GM21717 (cell line): ENCODE data around the gene RASL12.
A peak's percentile ranks its signal among the peaks of the same experiment; 100 is the strongest.
"Not testable (repeated sequence)": the region's sequence is repeated elsewhere in the genome, so short reads cannot be mapped to it uniquely, and the experiment has no call there.

Source experiments
- ATAC-seq: cut with Tn5 transposase; IDR thresholded peaks from one replicate; pipeline ENCODE4 v1.9.1; 2021; ENCODE audit warnings: mild to moderate bottlenecking, moderate library complexity; ENCODE audit not compliant: unreplicated experiment

The RASL12 gene

DNA sequence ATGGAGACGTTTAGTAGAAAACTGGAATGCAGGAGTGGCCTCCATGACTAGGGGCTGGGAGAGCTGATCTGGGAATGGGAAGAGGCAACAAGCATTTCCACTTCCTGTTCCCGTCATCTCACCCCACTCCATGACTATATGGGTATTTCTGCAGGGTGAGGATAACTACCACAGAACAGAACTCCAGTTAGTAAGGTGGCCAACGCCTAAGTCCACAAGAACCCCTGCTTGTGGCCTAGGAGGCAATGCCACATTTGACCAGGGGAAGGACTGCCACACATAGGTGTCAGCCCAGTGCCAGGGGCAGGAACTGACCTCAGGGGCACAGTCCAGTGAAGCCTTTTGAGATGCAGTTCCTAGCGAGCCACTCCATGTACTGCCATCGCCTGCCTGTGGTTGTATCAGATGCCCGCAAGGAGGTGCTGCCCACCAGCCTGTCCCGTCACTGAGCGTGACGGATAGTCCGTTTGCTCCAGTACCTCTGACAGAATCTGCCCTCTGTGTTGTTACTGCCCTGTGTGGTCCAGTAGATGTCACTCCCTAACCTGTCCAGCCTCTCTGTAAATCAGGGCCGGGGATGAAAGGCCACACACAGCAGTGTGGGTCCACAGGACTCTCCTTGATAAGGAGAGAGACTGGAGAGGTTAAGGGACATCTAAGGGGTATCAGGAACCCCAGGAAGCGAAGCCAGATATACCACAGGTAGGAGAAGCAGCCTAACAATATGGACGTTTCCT, 34.8 kb downstream of the RASL12 start:
- no peak for ATAC-seq

DNA sequence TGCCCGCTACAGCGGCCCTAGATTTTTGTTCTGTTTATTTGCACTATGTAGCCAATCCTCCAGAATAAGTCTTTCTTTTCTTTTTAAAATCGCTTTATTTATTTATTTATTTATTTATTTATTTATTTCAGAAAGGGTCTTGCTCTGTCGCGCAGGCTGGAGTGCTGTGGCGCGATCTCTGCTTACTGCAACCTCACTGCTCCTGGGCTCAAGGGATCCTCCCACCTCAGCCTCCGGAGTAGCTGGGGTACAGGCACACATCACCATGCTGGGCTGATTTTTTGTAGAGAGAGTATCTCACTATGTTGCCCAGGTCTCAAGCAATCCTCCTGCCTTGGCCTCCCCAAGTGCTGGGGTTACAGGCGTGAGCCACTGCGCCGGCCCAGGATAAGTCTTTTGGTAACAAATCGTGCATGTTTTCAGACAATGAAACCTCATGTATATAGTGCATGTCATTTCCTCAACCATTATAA, 38.0 kb downstream of the RASL12 start:
- ATAC-seq, result no peak

- peak; percentile 56 for ATAC-seq
Observed at GRCh38 chr15:65028921-65029735, 38.7 kb downstream of the RASL12 start, which contains the start of gene MTFMT. Gene MTFMT, minus strand, starts transcription at chr15:65029639. Its CDS starts 26 bp downstream, at chr15:65029613.

DNA sequence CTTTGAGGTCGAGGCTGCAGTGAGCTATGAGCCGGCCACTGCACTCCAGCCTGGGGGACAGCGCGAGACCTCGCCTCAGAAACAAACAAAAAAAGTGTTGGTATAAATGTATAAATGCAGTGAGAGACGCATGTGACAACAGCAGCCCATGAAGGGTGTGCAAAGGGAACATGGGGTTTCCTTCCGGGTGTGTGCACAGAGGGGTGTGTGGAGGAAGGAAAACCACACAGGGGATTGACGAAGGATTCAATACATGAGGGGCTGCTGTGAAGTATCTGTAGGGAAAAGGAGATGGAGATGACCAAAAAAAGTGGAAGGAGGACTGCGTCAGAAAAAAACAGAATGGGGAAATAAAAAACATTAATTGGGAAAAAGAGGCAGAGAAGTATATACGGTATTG, 39.5 kb downstream of the RASL12 start:
- ATAC-seq, result no peak

- no peak for ATAC-seq
Observed at GRCh38 chr15:65027593-65027992, 40.2 kb downstream of the RASL12 start.

DNA sequence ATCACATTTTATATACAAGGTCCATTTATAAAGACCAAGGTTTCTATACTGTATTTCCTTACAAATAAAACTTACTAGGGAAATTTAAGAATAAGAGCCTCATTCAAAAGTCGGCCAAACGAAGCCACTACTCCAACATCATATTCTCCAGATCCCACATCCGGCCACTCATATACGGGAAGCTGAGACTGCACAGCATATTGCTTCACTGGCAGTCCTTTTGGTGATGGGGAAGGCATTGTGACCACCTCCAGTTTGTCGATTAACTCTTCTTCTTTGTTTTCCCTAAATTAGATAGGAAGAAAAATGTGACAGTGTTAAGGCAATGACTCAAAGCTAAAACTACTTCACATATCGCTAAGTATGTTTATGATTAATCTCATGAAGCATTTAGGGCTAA, 41.0 kb downstream of the RASL12 start:
- no peak for ATAC-seq

- no peak for ATAC-seq
Observed at GRCh38 chr15:65021488-65021887, 46.3 kb downstream of the RASL12 start.

GRCh38 chr15:65020419-65020818, 47.4 kb downstream of the RASL12 start:
- ATAC-seq, result no peak

DNA sequence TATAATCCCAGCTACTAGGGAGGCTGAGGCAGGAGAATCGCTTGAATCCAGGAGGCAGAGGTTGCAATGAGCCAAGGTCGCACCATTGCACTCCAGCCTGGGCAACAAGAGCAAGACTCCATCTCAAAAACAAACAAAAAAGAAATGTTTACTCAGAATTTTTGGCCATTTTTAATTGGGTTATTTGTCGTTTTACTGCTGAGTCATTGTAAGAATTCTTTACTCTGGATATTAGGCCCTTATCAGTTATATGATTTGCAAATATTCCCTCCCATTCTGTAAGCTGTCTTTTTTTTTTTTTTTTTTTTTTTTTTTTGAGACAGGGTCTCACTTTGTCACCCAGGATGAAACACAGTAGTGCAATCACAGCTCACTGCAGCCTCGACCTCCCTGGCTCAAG, 56.6 kb downstream of the RASL12 start:
- not testable (repeated sequence) for ATAC-seq

DNA sequence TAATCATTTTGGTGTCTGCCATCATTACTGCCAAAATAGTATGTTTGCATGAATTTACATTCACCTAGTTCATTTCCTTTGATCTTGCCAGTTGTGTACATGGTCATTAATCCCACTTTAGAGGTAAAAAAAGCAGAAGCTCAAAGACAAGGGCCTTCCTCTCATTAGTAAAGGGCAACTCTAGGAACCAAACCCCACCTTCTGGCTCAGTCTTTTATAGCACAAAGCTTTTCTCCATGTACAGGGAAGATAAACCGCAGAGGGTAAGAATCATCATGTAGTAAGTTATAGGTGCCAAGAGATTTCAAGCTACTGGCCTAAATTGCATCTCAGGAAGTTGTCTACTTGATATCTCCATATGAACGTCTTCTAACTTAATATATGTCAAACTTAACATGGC, 58.8 kb downstream of the RASL12 start:
- no peak for ATAC-seq

DNA sequence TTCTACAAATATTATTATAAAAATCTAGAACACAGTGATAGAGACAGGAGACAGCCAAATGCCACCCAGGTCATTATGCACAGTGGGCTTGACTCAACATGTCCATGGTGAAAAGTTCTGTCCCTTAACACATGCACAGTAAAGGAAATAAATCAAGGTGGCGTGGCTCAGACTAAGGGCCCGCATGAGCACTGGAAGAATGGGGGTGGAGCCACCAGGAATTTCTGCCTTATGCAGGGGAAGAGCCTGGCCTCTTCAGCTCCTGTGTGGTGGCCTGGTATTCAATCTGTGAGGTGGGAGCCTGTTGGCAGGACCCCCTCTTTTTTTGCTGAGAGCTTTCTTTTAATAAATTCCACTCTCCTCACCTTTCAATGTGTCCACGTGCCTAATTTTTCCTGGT, 60.9 kb downstream of the RASL12 start:
- no peak for ATAC-seq

GRCh38 chr15:65004993-65005392, 62.8 kb downstream of the RASL12 start:
- ATAC-seq, result no peak
